ENCODE measurements around the gene PSMG1. TPM values are rescaled to one million over a fixed set of nuclear protein-coding genes. Genes with fewer than 3 reads are reported as not detected.
A peak's percentile ranks its signal among the peaks of the same experiment; 100 is the strongest.

PSMG1 gene
- total and polyA plus RNA-seq, 9 of the 15 experiments (the other 6 are each of a cell fraction or from before 2014, with no cell fraction given), result 54.5 to 427 (median 328) TPM

DNA sequence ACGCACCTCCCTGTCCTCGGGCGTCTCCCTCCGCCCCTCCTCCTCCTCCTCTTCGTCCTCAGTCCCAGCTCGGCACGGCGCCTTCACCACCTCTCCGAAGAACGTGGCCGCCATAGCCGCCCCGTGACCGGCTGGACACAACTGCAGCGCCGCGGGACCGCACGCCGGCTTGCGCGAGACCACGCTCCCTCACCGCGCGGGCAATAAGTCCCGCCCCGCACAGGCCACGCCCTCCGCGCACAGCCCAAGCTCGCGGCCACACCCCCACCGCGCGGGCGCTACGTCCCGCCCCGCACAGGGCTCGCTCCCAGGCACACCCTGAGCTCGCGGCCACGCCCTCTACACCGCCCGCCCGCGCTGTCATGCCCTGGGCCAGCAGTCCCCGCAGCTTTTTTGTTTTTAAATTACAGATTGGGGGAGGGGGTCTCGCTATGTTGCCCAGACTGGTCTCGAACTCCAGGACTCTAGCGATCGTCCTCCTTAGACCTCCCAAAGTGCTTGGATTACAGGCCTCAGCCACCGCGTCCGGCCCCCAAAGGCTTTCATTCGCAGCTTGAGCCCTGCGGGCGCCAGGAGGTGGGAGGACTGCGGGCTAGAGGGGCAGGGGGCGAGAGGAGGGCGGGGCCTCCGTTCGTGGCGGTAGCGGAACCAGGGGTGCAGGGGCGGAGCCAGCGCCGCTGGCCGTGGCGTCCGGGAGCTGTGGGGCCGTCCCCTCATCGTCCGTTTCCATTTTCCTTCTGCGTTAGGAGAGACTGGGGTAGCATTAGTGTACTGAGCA lies at the start of gene PSMG1 (continued):
- TF ChIP-seq, protein P1, sequence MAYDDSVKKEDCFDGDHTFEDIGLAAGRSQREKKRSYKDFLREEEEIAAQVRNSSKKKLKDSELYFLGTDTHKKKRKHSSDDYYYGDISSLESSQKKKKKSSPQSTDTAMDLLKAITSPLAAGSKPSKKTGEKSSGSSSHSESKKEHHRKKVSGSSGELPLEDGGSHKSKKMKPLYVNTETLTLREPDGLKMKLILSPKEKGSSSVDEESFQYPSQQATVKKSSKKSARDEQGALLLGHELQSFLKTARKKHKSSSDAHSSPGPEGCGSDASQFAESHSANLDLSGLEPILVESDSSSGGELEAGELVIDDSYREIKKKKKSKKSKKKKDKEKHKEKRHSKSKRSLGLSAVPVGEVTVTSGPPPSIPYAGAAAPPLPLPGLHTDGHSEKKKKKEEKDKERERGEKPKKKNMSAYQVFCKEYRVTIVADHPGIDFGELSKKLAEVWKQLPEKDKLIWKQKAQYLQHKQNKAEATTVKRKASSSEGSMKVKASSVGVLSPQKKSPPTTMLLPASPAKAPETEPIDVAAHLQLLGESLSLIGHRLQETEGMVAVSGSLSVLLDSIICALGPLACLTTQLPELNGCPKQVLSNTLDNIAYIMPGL (CRISPR knock-in tag; IDR thresholded peaks at IDR 0.05), result peak; percentile 91
- TF ChIP-seq, protein P2, sequence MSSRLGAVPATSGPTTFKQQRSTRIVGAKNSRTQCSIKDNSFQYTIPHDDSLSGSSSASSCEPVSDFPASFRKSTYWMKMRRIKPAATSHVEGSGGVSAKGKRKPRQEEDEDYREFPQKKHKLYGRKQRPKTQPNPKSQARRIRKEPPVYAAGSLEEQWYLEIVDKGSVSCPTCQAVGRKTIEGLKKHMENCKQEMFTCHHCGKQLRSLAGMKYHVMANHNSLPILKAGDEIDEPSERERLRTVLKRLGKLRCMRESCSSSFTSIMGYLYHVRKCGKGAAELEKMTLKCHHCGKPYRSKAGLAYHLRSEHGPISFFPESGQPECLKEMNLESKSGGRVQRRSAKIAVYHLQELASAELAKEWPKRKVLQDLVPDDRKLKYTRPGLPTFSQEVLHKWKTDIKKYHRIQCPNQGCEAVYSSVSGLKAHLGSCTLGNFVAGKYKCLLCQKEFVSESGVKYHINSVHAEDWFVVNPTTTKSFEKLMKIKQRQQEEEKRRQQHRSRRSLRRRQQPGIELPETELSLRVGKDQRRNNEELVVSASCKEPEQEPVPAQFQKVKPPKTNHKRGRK (tag; IDR thresholded peaks at IDR 0.05), result no peak
- TF ChIP-seq, protein P3, sequence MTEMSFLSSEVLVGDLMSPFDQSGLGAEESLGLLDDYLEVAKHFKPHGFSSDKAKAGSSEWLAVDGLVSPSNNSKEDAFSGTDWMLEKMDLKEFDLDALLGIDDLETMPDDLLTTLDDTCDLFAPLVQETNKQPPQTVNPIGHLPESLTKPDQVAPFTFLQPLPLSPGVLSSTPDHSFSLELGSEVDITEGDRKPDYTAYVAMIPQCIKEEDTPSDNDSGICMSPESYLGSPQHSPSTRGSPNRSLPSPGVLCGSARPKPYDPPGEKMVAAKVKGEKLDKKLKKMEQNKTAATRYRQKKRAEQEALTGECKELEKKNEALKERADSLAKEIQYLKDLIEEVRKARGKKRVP (CRISPR knock-in tag; IDR thresholded peaks at IDR 0.05), result peak; percentile 40; the same call in 1 of the 2 replicates
- TF ChIP-seq, protein P4, sequence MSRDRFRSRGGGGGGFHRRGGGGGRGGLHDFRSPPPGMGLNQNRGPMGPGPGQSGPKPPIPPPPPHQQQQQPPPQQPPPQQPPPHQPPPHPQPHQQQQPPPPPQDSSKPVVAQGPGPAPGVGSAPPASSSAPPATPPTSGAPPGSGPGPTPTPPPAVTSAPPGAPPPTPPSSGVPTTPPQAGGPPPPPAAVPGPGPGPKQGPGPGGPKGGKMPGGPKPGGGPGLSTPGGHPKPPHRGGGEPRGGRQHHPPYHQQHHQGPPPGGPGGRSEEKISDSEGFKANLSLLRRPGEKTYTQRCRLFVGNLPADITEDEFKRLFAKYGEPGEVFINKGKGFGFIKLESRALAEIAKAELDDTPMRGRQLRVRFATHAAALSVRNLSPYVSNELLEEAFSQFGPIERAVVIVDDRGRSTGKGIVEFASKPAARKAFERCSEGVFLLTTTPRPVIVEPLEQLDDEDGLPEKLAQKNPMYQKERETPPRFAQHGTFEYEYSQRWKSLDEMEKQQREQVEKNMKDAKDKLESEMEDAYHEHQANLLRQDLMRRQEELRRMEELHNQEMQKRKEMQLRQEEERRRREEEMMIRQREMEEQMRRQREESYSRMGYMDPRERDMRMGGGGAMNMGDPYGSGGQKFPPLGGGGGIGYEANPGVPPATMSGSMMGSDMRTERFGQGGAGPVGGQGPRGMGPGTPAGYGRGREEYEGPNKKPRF (IDR thresholded peaks at IDR 0.05; ENCODE audit: low read depth, low read length), result no peak
- TF ChIP-seq POLR2B (IDR thresholded peaks at IDR 0.05; ENCODE audit: low read depth, partially characterized antibody), result peak; percentile 95
- TF ChIP-seq HDAC8 (tag; IDR thresholded peaks at IDR 0.05), result 0 out of 2 replicates have a peak, but pooled peaks have one; percentile 17
- TF ChIP-seq, protein P5, sequence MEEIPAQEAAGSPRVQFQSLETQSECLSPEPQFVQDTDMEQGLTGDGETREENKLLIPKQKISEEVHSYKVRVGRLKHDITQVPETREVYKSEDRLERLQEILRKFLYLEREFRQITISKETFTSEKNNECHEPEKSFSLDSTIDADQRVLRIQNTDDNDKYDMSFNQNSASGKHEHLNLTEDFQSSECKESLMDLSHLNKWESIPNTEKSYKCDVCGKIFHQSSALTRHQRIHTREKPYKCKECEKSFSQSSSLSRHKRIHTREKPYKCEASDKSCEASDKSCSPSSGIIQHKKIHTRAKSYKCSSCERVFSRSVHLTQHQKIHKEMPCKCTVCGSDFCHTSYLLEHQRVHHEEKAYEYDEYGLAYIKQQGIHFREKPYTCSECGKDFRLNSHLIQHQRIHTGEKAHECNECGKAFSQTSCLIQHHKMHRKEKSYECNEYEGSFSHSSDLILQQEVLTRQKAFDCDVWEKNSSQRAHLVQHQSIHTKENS (CRISPR knock-in tag; IDR thresholded peaks at IDR 0.05), result no peak
- no peak for TF ChIP-seq FOXJ3 (CRISPR knock-in tag; IDR thresholded peaks at IDR 0.05)
- TF ChIP-seq, protein P6, sequence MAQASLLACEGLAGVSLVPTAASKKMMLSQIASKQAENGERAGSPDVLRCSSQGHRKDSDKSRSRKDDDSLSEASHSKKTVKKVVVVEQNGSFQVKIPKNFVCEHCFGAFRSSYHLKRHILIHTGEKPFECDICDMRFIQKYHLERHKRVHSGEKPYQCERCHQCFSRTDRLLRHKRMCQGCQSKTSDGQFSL (CRISPR knock-in tag; IDR thresholded peaks at IDR 0.05), result no peak
- TF ChIP-seq, protein P6 (tag; IDR thresholded peaks at IDR 0.05), result no peak
- TF ChIP-seq CBX5 (IDR thresholded peaks at IDR 0.05; ENCODE audit: borderline replicate concordance, low read depth), result no peak
- no peak; a peak in 1 of 4 replicates for TF ChIP-seq CSDE1 (IDR thresholded peaks at IDR 0.05)
- peak; percentile 98 for TF ChIP-seq ZFX (CRISPR knock-in tag; IDR thresholded peaks at IDR 0.05)
- peak; percentile 71 for TF ChIP-seq PHF20 (IDR thresholded peaks at IDR 0.05; ENCODE audit: partially characterized antibody)
- TF ChIP-seq, protein P7, sequence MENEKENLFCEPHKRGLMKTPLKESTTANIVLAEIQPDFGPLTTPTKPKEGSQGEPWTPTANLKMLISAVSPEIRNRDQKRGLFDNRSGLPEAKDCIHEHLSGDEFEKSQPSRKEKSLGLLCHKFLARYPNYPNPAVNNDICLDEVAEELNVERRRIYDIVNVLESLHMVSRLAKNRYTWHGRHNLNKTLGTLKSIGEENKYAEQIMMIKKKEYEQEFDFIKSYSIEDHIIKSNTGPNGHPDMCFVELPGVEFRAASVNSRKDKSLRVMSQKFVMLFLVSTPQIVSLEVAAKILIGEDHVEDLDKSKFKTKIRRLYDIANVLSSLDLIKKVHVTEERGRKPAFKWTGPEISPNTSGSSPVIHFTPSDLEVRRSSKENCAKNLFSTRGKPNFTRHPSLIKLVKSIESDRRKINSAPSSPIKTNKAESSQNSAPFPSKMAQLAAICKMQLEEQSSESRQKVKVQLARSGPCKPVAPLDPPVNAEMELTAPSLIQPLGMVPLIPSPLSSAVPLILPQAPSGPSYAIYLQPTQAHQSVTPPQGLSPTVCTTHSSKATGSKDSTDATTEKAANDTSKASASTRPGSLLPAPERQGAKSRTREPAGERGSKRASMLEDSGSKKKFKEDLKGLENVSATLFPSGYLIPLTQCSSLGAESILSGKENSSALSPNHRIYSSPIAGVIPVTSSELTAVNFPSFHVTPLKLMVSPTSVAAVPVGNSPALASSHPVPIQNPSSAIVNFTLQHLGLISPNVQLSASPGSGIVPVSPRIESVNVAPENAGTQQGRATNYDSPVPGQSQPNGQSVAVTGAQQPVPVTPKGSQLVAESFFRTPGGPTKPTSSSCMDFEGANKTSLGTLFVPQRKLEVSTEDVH (IDR thresholded peaks at IDR 0.05; ENCODE audit: low read depth, partially characterized antibody), result peak; percentile 93
